Ectodermal cell (in vitro differentiated cells): ENCODE data around the gene ELL3.

Experiments
- H3K27ac ChIP-seq: 2 replicates; pipeline ENCODE4 v1.7.0; 2013; ENCODE audit warnings: mild to moderate bottlenecking, low read depth, low read length; ENCODE audit not compliant: insufficient read depth, poor library complexity, severe bottlenecking
- H3K27me3 ChIP-seq: 2 replicates; pipeline ENCODE4 v1.7.0; 2013; ENCODE audit warnings: mild to moderate bottlenecking, low read length; ENCODE audit not compliant: insufficient read depth, control insufficient read depth, poor library complexity, severe bottlenecking
- H3K36me3 ChIP-seq: one replicate; pipeline ENCODE4 v1.7.0; 2013; ENCODE audit warnings: low read length; ENCODE audit not compliant: control insufficient read depth, insufficient read depth
- H3K4me1 ChIP-seq: one replicate; pipeline ENCODE4 v1.7.0; 2013; ENCODE audit warnings: low read length; ENCODE audit not compliant: control insufficient read depth, insufficient read depth
- H3K4me3 ChIP-seq: 2 replicates; pipeline ENCODE4 v1.7.0; 2013; ENCODE audit warnings: low read depth, low read length, control low read depth; ENCODE audit not compliant: insufficient read depth
- H3K9me3 ChIP-seq: 2 replicates; pipeline ENCODE4 v1.7.0; 2013; ENCODE audit warnings: mild to moderate bottlenecking, low read length, moderate library complexity; ENCODE audit not compliant: control insufficient read depth
- WGBS, 2 experiments: methylation state at CpG; one replicate each; pipeline ENCODE4 v1.1.7; 2013; ENCODE audit warnings: missing lambda C conversion rate in 2 of 2; 5-methylcytosine and 5-hydroxymethylcytosine counted together

The ELL3 gene

DNA sequence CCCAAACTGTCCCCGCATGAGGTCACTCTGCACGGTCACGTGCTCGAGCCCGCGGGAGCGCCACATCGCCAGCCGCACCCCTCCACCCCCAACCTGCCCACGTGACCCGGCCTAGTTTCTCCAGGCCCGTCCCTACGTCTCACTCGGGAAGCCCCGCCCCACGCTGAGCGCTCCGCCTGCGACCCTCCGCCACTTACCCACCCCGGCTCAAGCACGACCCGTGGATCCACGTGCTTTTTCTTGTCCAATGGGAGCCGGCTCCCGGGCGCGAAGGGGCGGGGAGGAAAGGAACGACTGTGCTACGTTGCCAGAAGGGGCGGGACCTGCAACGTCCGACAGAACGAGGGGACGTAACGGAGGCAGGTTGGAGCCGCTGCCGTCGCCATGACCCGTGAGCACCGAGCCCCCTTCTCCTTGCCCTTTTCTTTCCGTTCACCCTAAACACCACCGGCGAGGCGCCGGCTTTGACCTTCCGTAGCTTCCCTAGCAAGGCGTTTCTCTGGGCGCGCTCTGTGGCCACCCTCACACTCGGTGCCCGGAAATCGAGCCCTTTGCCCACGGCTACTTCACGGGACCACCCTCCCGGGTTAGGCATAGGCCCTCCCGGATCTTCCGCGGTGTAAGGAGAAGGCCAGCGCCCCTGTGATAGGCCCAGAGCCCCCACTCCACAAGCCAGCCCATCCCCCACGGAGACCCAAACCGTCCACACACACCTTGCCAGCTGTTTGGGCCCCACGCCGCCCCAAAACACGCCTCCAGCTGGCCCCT lies 15.4 kb upstream of the ELL3 start, which contains the start of gene SERF2:
Gene SERF2 (plus strand): TSS at position 328 of the 768 bp plus-strand sequence. CDS start 57 bp downstream, at position 385.
- Histone ChIP-seq H3K4me3 (peak within 1 kb of the TSS; percentile 98), H3K36me3 (peaks cover 12% of the 10 kb centered on the region), H3K27ac (peak within 1 kb of the TSS; percentile 61), H3K4me1 (peaks cover 10% of the 10 kb centered on the region), H3K9me3 (no peaks in the 10 kb centered on the region), H3K27me3 (no peaks in the 10 kb centered on the region)
- 0% methylated on average over 66 of the region's 66 CpGs for WGBS, 2 experiments

DNA sequence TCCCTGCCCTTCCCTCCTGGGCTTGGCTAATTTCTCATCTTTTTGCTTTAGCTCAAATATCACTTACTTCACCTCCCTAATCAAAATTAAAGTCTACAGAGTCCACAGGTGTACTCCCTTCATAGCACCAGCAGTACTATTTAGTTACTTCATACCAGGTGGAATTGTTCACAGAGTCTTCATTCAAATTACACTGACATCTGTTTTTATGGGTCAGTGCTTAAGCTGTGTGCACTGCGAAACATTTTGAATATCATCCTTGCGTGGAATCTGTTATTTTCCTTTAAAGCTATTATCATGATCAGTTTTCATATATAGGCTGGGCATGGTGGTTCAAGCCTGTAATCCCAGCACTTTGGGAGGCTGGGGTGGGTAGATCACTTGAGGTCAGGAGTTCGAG lies 12.6 kb upstream of the ELL3 start:
- no peaks in the 10 kb centered on the region for H3K27me3 ChIP-seq
- WGBS, 2 experiments: 89 to 91% methylated on average over 3 of the region's 3 CpGs
- H3K9me3 ChIP-seq: no peaks in the 10 kb centered on the region
- no peak overlapping the region for H3K4me3 ChIP-seq
- no peak overlapping the region for H3K27ac ChIP-seq
- H3K36me3 ChIP-seq: peaks cover 9% of the 10 kb centered on the region
- H3K4me1 ChIP-seq: peaks cover 5% of the 10 kb centered on the region

- Histone ChIP-seq H3K27me3 (peaks cover 20% of the 10 kb centered on the region), H3K4me3 (no peak overlapping the region), H3K36me3 (no peaks in the 10 kb centered on the region), H3K27ac (no peak overlapping the region), H3K9me3 (no peaks in the 10 kb centered on the region), H3K4me1 (no peaks in the 10 kb centered on the region)
- WGBS, 2 experiments: 80 to 92% methylated on average over 1 of the region's 1 CpG
Measured at GRCh38 chr15:43779016-43779415, 2.2 kb upstream of the ELL3 start.

GRCh38 chr15:43777267-43777914 lies 625 bp upstream of the ELL3 start:
- Histone ChIP-seq H3K4me3 (peak overlapping the region; percentile 51), H3K9me3 (no peaks in the 10 kb centered on the region), H3K36me3 (peaks cover 5% of the 10 kb centered on the region), H3K27ac (no peak overlapping the region), H3K27me3 (peaks cover 20% of the 10 kb centered on the region), H3K4me1 (no peaks in the 10 kb centered on the region)
- WGBS, 2 experiments: 5 to 6% methylated on average over 31 of the region's 31 CpGs

DNA sequence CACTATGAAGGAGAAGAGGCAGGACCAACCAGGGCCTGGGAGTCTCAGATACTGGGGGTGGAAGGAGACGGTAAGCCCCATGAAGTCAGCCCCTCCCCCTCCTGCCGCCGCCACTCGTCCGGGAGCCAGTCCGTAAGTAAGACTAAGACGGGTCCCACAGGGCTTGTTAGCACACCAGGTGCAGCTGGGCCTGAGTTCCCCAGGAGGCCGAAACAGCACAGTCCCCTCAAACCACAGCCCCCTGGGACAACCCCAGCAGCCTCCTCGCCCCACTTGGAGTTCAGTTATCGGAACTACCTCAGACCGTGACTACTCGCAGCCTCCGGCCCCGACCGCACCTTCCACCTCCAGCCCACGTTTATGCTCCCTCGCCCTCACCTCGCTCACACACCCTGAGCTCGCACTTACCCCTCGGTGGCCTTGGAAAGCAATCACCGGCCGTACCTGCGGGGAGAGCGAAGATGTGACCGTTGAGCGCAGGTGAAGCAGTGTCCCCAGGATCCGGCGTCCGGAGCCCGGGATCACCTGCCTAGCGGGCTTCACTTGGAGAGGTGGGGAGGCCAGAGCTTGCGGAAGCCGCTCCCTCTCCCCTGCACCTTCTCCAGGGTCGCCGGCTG lies 557 bp downstream of the ELL3 start:
- 3 to 4% methylated on average over 35 of the region's 35 CpGs for WGBS, 2 experiments

GRCh38 chr15:43775411-43775965 lies 1.3 kb downstream of the ELL3 start:
- H3K4me3 ChIP-seq: no peak overlapping the region
- H3K27me3 ChIP-seq: peaks cover 20% of the 10 kb centered on the region
- H3K27ac ChIP-seq: no peak overlapping the region
- H3K36me3 ChIP-seq: peaks cover 18% of the 10 kb centered on the region
- WGBS, 2 experiments: 94 to 100% methylated on average over 1 of the region's 1 CpG
- no peaks in the 10 kb centered on the region for H3K9me3 ChIP-seq
- no peaks in the 10 kb centered on the region for H3K4me1 ChIP-seq

More for the DNA sequence above, 557 bp downstream of the ELL3 start:
- H3K9me3 ChIP-seq: no peaks in the 10 kb centered on the region
- H3K27ac ChIP-seq: no peak overlapping the region
- no peaks in the 10 kb centered on the region for H3K4me1 ChIP-seq
- H3K36me3 ChIP-seq: peaks cover 11% of the 10 kb centered on the region
- peak overlapping the region; percentile 51 for H3K4me3 ChIP-seq
- peaks cover 20% of the 10 kb centered on the region for H3K27me3 ChIP-seq

- 88 to 93% methylated on average over 4 of the region's 4 CpGs for WGBS, 2 experiments
- Histone ChIP-seq H3K4me1 (no peaks in the 10 kb centered on the region), H3K4me3 (no peak overlapping the region), H3K36me3 (peaks cover 30% of the 10 kb centered on the region), H3K27ac (no peak overlapping the region), H3K9me3 (no peaks in the 10 kb centered on the region), H3K27me3 (peaks cover 20% of the 10 kb centered on the region)
Measured at GRCh38 chr15:43774062-43774461, 2.7 kb downstream of the ELL3 start.

DNA sequence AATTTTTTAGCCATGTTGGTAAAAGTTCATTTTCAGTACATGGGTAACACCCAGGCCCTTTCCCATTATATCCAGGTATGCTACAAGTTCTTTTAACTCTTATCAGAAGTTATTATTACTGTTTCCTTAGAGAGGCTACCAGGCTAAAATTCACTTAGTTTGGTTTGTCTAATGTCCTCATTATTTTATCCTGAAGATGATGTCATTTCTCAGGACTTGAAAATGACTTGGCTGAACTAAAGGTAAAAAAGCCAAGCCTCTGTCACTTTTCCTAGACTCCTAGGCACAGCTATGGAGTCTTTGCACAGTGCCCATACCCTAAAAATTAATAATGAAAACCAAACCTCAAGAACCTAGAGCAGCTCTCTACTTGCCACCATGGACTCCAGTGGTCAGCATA lies 4.1 kb downstream of the ELL3 start:
- no peak overlapping the region for H3K4me3 ChIP-seq
- H3K9me3 ChIP-seq: no peaks in the 10 kb centered on the region
- peaks cover 20% of the 10 kb centered on the region for H3K27me3 ChIP-seq
- no peak overlapping the region for H3K27ac ChIP-seq
- no peaks in the 10 kb centered on the region for H3K4me1 ChIP-seq
- peaks cover 42% of the 10 kb centered on the region for H3K36me3 ChIP-seq

DNA sequence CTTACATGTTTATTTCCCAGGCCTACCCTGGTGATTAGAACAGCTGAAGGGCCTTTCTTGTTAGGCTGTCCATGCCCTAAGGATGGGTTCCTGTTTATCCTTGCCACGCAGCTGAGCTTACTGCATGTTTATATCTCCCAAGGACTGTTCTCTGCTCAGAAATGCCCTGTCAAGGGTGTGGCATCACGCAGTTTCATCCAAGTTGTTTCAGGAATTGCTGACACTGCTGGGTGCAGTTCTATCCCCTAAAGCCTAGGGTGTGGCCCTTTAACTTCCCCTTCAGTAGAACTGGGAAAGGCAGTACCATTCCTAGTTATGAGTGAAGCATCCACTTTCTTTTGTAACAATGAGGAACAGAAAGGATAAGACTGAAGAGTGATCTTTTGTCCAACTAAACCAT lies 5.0 kb downstream of the ELL3 start:
- WGBS, 2 experiments: 95 to 97% methylated on average over 2 of the region's 2 CpGs
- peaks cover 49% of the 10 kb centered on the region for H3K36me3 ChIP-seq
- no peaks in the 10 kb centered on the region for H3K9me3 ChIP-seq
- no peak overlapping the region for H3K4me3 ChIP-seq
- H3K4me1 ChIP-seq: no peaks in the 10 kb centered on the region
- H3K27me3 ChIP-seq: peaks cover 15% of the 10 kb centered on the region
- H3K27ac ChIP-seq: no peak overlapping the region
